Breast epithelium (tissue), 3 donors: ENCODE results near the gene GPR85.

ENCODE experiments used
- POLR2A ChIP-seq: fragments of 450-650 bp; IDR thresholded peaks from one replicate; pipeline ENCODE4 v1.6.1; 2016; ENCODE audit warnings: antibody characterized with exemption, mild to moderate bottlenecking, moderate library complexity
- POLR2AphosphoS5 ChIP-seq, 3 donors: sonication (generic); formaldehyde crosslinking; IDR thresholded peaks; one replicate each; pipeline ENCODE4 v1.6.1; 2017; ENCODE audit warnings: antibody characterized with exemption in 3 of 3
- TF ChIP-seq, protein P1 (sequence below), 3 donors: fragments of 450-650 bp; IDR thresholded peaks; one replicate each; pipeline ENCODE4 v1.5.1; 2016 to 2017; ENCODE audit warnings: antibody characterized with exemption in 3 of 3, mild to moderate bottlenecking in 3 of 3, moderate library complexity in 3 of 3

DNA sequence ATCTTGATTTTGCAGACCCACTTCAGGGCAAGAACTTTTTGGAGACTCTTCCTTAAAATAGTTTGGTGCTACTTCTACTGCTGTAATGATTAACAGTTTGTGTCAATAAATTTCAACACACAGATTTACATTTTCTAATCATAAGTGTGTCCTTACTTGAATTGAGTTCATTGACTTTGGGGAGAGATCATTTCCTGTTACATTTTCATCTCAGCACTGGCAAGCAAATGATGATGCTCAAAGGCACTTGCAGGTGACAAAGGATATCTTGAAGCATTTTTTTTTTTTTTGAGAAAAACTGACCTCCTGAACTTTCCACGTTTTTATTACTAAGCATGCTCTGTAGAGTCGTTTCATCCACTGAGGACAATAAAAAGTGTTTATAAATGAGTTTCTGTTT lies 52.7 kb downstream of the GPR85 start:
- TF ChIP-seq POLR2AphosphoS5 (IDR thresholded peaks at IDR 0.05) (no peak), POLR2A (no peak)
- TF ChIP-seq, protein P1, sequence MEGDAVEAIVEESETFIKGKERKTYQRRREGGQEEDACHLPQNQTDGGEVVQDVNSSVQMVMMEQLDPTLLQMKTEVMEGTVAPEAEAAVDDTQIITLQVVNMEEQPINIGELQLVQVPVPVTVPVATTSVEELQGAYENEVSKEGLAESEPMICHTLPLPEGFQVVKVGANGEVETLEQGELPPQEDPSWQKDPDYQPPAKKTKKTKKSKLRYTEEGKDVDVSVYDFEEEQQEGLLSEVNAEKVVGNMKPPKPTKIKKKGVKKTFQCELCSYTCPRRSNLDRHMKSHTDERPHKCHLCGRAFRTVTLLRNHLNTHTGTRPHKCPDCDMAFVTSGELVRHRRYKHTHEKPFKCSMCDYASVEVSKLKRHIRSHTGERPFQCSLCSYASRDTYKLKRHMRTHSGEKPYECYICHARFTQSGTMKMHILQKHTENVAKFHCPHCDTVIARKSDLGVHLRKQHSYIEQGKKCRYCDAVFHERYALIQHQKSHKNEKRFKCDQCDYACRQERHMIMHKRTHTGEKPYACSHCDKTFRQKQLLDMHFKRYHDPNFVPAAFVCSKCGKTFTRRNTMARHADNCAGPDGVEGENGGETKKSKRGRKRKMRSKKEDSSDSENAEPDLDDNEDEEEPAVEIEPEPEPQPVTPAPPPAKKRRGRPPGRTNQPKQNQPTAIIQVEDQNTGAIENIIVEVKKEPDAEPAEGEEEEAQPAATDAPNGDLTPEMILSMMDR (IDR thresholded peaks at IDR 0.05): no peak
